ENCODE data around the gene LAMB3.

LAMB3 gene

DNA sequence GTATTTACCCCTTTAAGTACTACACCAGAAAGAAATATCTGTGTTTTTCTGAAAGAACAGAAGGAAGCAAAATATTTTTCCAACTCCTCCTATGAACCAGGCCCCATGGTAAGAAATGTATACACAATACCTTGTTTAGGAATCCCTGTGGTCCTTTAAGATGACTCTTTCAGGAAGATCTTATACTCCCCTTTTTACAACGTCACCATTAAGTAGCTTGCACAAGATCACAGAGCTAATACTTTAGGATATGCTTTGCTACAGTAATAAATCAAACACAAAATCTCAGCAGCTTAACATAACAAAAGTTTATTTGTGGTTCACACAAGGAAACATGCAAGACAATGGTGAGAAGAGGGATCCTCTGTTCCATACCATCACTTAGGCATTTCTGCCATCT, 8.8 kb upstream of the LAMB3 start:
- DNase-seq = no peak

- DNase-seq = peak in 1 of 5 experiments; percentile 58
Measured at GRCh38 chr1:209659909-209660308, 7.7 kb upstream of the LAMB3 start.

DNA sequence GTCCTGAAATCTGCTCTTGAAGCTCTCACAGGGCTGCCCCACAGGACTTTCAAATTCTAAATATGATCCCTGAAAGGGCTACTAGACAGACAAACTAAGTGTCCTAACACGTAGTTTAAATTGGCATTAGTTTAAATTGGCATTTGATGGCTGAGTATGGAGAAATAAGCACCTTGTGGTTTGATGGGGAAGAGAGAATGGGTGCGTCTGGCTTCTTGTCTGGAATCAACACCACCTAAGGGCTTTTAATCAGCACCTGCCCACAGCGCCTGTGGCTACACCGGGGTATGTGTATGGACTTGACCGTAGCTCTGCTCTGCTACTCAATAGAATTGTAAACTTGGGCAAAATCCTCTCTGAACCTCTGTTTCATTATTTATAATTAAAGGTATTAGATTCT, 5.7 kb upstream of the LAMB3 start:
- DNase-seq = no peak

DNA sequence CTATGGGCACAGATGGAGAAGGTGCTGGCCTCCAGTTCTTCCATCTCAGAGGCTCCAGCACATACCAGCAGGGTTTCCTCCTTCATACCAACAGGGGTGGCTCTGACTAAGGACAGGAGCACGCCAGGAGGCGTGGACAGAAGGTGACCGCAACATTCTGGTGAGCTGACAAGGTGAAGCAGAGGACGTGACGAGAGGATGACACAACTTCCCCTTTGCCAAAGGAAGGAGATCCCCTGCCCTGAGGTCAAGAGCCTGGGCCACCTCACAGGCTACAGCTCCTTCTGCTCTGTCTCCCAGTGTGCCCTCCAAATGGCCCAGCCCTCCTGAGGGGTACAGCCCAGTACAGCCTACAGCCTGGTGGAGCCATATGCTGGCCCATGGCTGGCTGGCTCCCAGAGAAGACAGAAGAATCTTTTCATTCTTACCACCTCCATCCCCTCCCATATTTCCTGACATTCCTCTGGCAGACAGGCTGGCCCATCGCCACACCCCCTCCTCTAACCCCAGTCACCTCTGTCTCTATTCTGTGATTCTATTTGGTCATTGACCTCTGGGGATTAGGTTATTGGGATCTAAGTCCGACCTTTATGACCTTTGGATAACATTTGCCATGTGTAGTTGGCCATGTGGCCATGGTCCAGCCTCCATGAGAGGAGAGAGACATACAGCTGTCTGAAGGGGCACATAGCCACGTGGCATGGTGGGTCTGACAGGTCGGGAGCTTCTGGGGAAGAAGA, 5.1 kb upstream of the LAMB3 start:
- DNase-seq = no peak

GRCh38 chr1:209655411-209656231, 3.4 kb upstream of the LAMB3 start:
- DNase-seq = no peak

DNA sequence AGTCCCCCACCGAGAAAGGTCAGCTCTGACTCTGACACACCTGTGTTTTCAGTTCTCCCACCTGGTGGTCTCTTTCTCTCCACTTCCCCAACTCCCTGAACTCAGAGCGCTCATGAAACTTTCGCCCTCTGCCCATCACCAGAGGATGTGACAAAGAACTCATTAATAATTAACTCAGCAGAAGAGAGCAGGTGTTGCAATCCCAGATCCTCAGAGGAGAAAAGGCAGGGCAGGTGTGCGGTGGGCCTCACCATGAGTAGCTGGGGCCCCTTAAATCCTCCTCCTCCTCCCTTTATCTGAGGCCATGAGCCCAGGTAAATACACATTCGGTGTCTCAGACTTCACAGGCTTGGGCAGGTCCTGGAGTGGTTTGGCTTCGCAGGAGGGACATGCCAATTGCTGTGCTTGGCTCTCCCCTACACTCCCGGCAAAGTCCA, 1.7 kb upstream of the LAMB3 start:
- DNase-seq = no peak

GRCh38 chr1:209652873-209653401, 712 bp upstream of the LAMB3 start:
- peak in 1 of 5 experiments; percentile 34 for DNase-seq

- DNase-seq = peak in 2 of 5 experiments; percentile 44 to 61
Measured at GRCh38 chr1:209651138-209651587, 1.1 kb downstream of the LAMB3 start.

DNA sequence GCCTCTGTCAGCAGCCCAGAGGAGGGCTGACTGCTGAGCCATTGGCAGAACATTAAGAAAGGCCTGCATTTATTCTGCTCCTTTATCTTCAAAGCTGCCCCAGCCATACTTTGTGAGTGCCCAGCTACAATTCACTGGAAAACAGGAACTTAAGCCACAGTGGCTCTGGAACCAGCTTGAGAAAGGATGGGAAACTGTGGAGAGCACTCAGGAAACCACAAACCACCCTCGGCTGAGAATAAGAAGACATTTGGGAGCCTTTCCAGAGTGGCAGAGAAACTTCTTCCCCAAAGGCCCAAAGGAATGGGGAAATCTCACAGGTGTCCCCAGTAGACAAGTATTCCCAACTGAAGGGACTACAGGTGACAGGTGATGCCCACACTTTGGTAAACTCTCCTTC, 1.8 kb downstream of the LAMB3 start:
- DNase-seq = no peak

GRCh38 chr1:209648931-209649776, 3.1 kb downstream of the LAMB3 start:
- no peak for DNase-seq

DNA sequence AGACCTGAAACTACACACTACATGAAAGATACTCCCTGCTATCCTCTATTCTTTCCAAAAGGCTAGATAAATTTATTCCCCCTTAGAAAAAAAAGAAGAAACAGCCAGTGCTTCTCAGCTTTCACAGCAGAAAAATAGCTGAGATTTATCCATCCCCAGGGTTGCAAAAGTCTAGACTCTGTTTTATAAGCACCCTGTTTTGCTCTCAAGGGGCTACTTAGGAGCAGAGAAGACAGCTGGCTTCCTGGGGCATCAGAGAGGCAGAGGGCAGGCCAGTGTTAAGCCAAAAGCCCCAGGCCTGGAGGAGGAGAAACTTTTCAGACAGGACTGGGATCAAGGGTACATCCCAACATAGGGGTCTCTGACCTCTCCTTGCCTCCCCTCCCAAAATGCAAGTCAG, 3.9 kb downstream of the LAMB3 start:
- no peak for DNase-seq

DNA sequence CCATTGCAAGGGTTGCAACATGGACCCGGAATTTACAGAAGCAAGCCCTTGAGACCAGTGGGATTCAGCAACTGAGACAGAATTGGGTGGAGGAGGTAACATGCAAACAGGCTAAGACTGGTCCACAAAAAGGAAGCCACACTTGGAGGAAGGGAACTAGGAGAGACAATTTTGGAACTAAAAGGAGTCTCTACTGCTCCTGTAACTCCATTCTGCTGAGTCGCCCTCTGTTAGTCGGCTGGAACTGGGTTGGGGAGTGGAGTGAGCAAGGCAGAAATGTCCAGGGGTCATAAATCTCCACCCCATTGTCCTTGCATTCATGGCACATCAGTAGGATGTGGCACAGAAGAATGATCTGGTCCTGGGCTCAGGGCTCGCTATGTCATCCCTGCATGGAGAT, 5.1 kb downstream of the LAMB3 start:
- DNase-seq = no peak

GRCh38 chr1:209646558-209646957, 5.7 kb downstream of the LAMB3 start:
- DNase-seq = no peak

- no peak for DNase-seq
Measured at GRCh38 chr1:209645574-209646452, 6.4 kb downstream of the LAMB3 start.

GRCh38 chr1:209643285-209644020, 8.8 kb downstream of the LAMB3 start:
- DNase-seq = no peak

DNA sequence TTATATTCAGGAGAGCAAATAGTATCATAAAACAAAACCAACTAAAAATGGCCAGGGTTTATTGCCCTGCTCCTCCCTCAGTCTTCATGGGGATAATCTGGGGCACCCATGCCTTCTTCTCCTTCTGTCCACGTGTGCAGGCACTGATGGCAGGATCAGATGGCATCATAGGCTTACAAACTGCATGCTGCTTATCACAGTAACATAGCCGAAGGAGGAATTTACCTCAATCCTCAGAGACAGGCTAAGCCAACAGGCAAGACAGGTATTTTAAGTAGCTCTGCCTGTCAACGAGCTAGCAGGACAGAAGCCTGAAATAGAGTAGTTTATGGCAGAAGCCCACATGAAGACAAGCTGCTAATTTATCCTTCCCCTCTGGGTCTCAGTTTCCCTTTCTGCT, 9.4 kb downstream of the LAMB3 start:
- DNase-seq = no peak

DNA sequence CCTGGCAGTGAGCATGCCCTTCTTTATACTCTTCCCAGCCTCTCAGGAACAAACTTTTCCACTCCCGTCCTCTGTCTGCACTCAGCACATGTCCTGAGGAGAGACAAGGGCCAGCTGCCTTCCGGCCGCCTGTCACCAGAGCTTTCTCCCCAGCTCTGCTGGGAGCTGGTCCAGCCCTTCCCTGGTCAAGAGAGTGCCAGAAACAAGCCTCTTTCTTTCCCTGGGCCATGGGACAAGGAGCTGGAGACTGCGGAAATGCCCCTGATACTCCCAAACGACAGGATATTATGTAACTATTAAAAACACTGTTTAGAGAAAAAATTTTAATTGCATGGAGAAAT, 10.4 kb downstream of the LAMB3 start:
- no peak for DNase-seq

- no peak for DNase-seq
Measured at GRCh38 chr1:209635850-209636249, 16.4 kb downstream of the LAMB3 start.

GRCh38 chr1:209634005-209634737, 18.1 kb downstream of the LAMB3 start:
- no peak for DNase-seq

GRCh38 chr1:209633335-209633997, 18.8 kb downstream of the LAMB3 start:
- no peak for DNase-seq
